Heart left ventricle (tissue), 16 donors: ENCODE measurements around the gene MAP1B. TPM values are rescaled to one million over a fixed set of nuclear protein-coding genes. Genes with fewer than 3 reads are reported as not detected.

Experiments
- ATAC-seq, 4 donors: fragments of 200-7000 bp; cut with Tn5 transposase; one replicate each; pipeline ENCODE4 v1.9.1; 2020 to 2022; ENCODE audit warnings: moderate library complexity in 4 of 4, mild to moderate bottlenecking in 3 of 4, moderate number of reproducible peaks in 1 of 4
- DNase-seq, 5 donors: peaks; one replicate each; pipeline ENCODE4 v3.0.0-alpha.2; 2020
- H3K27ac ChIP-seq, 12 donors: fragments of 200-600 bp; sonication (generic) in 4 of 12; one replicate each; pipeline versions ENCODE4 v1.5.0 to v1.8.0; 2016 to 2022; ENCODE audit warnings: mild to moderate bottlenecking in 2 of 12
- H3K27me3 ChIP-seq, 9 donors: fragments of 200-600 bp; sonication (generic) in 2 of 9; one replicate each; pipeline versions ENCODE4 v1.5.1 to v1.8.0; 2016 to 2022; ENCODE audit warnings: mild to moderate bottlenecking in 3 of 9
- H3K36me3 ChIP-seq, 9 donors: fragments of 200-600 bp; sonication (generic) in 2 of 9; one replicate each; pipeline versions ENCODE4 v1.5.0 to v1.8.0; 2018 to 2022; ENCODE audit warnings: mild to moderate bottlenecking in 2 of 9
- H3K4me1 ChIP-seq, 12 donors: fragments of 200-600 bp; sonication (generic) in 4 of 12; one replicate each; pipeline versions ENCODE4 v1.5.0 to v1.8.0; 2016 to 2022; ENCODE audit warnings: mild to moderate bottlenecking in 3 of 12
- H3K4me3 ChIP-seq, 12 donors: fragments of 200-600 bp; sonication (generic) in 4 of 12; one replicate each; pipeline versions ENCODE4 v1.5.0 to v1.8.0; 2017 to 2022; ENCODE audit warnings: mild to moderate bottlenecking in 9 of 12, moderate library complexity in 4 of 12
- H3K9me3 ChIP-seq, 12 donors: fragments of 200-600 bp; sonication (generic) in 4 of 12; one replicate each; pipeline versions ENCODE4 v1.5.0 to v1.8.0; 2016 to 2022; ENCODE audit warnings: mild to moderate bottlenecking in 1 of 12
- CTCF ChIP-seq, 12 donors: fragments of 200-600 bp; sonication (generic) in 4 of 12; IDR thresholded peaks; one replicate each; pipeline versions ENCODE4 v1.5.0 to v1.8.0; 2018 to 2022; ENCODE audit warnings: antibody characterized with exemption in 12 of 12, mild to moderate bottlenecking in 5 of 12
- POLR2A ChIP-seq, 2 donors: fragments of 450-650 bp; IDR thresholded peaks; one replicate each; pipeline ENCODE4 v1.6.1; 2017; ENCODE audit warnings: antibody characterized with exemption in 2 of 2, mild to moderate bottlenecking in 2 of 2, moderate library complexity in 2 of 2
- WGBS, 4 donors: extraction: QIAGEN DNeasy Blood & Tissue Kit in 2 of 4; methylation state at CpG; one replicate each; pipeline versions ENCODE4 v1.1.5 to v1.1.7; 2013 to 2018; 5-methylcytosine and 5-hydroxymethylcytosine counted together
- intact Hi-C, 10 donors: fragments of 100-400 bp; cut with DNase I; formaldehyde crosslinking; loops; one replicate each; pipeline versions ENCODE4 v1.11.1 to v1.14.2; 2022
- long read RNA-seq, 3 donors: library from polyadenylated mRNA; unstranded; transcript quantifications; one replicate each; pipeline ENCODE4 v2.0.0, GENCODE V29; 2020 to 2021
- polyA plus RNA-seq, 2 donors: library from polyadenylated mRNA; stranded (reverse); fragments of 200-250 nt; gene quantifications; one replicate each; pipeline ENCODE4 v1.2.3, GENCODE V29; 2013
- total RNA-seq, 9 donors: library from RNA; depleted of rRNA in 2 of 9; stranded (reverse); fragments of >200 nt in 2 of 9; fragmentation: NEBNext Ultra II Directional in 3 of 9; extraction: Animal tissue kit (Norgen Biotek cat#: 25700) in 3 of 9; gene quantifications; one replicate each; pipeline versions ENCODE4 v1.1.0 to v1.2.4, GENCODE V29; 2016 to 2023
- donor health status: ischemic (EF 13 %, LVEDD 7.1; RV severe dilation, severe dysfunction).
- donor health status: healthy with polysubstance abuse.
- donor health status: DM: no; HTN: yes; CAD: no.
- donor health status: DM: no; HTN: no; CAD: no.
- donor health status: ischemic (EF 25% LVEDD 6.9; RV normal size, moderate dysfunction).
- donor health status: ischemic (EF 25% LVEDD 5.7; RV mildly dilated, moderate dysfunction).
- donor health status: healthy.
- donor health status: DM: yes; HTN: yes; CAD: no.
- donor health status: ischemic (EF 35%, LVEDD 5.7; RV mildly dilated, moderate dysfunction).
- donor health status: nonischemic (EF 11% LVEDD 7.7; RV severe dilation, severe dysfunction).
- donor health status: DM: yes; HTN: yes; CAD: no.
- donor health status: PGD.
- donor health status: ischemic (EF 29% LVEDD 5.4; RV normal size, mild dysfunction).
- donor health status: nonischemic (EF 23%, LVEDD 6.1; RV moderate dilation, normal function).

The MAP1B gene
- total RNA-seq, result 100 to 1,000 TPM in 7 of 9 donors, 10 to 100 TPM in 2; 52.4 to 603 (median 148) TPM
- 10 to 100 TPM; 10.1 to 29.6 TPM for polyA plus RNA-seq
- long read RNA-seq, donor 1, partial matches to known transcripts, result 78 of 84 reads
- long read RNA-seq, donor 1, other reads (novel, unspliced or antisense), result 6 of 84 reads
- long read RNA-seq, donor 2, partial matches to known transcripts, result 520 of 559 reads
- long read RNA-seq, donor 2, other reads (novel, unspliced or antisense), result 37 of 559 reads
- long read RNA-seq, donor 3, partial matches to known transcripts, result 250 of 263 reads
- long read RNA-seq, donor 3, other reads (novel, unspliced or antisense), result 13 of 263 reads

- intact Hi-C loops, result loop anchor here in 8 of 10 donors (2.0 to 10.0 kb wide), 4 partner anchors 223 to 325 kb away; no protein-coding TSS in a partner anchor
- peak within 1 kb of the TSS; percentile 74 to 93 (median 87) for H3K27ac ChIP-seq
- H3K36me3 ChIP-seq, result no peaks in the 10 kb centered on the region
- peaks cover 0 to 40% (median 0%) of the 10 kb centered on the region in 9 donors for H3K27me3 ChIP-seq
- WGBS, 4 donors, result 0 to 1% (median 1%) methylated on average over 21 to 82 of the region's 82 CpGs
- TF ChIP-seq POLR2A (IDR thresholded peaks at IDR 0.05), result peak in 1 of 2 donors; percentile 58
- no peak for TF ChIP-seq CTCF (IDR thresholded peaks at IDR 0.05)
- H3K9me3 ChIP-seq, result peaks cover 0 to 12% (median 0%) of the 10 kb centered on the region in 12 donors
- ATAC-seq (peak; percentile 55 to 83 (median 78)), DNase-seq (peak; percentile 69 to 81 (median 75))
- H3K4me1 ChIP-seq, result peaks cover 0 to 40% (median 14%) of the 10 kb centered on the region in 12 donors
- peak within 1 kb of the TSS; percentile 53 to 95 (median 88) for H3K4me3 ChIP-seq
These were observed at the start of gene MAP1B for GRCh38 chr5:72107131-72107900. Gene MAP1B, plus strand, starts transcription at chr5:72107475. Its CDS starts 57 bp downstream, at chr5:72107532.

- H3K4me1 ChIP-seq, result no peaks in the 10 kb centered on the region
- WGBS, 4 donors, result 61 to 76% (median 66%) methylated on average over 2 of the region's 2 CpGs
- no peak overlapping the region for H3K4me3 ChIP-seq
- DNase-seq, result no peak
- H3K27ac ChIP-seq, result no peak overlapping the region
- peaks cover 0 to 4% (median 0%) of the 10 kb centered on the region in 9 donors for H3K27me3 ChIP-seq
- H3K36me3 ChIP-seq, result no peaks in the 10 kb centered on the region
- TF ChIP-seq POLR2A (IDR thresholded peaks at IDR 0.05), result no peak
- ATAC-seq, result no peak
- peaks cover 0 to 2% (median 0%) of the 10 kb centered on the region in 12 donors for H3K9me3 ChIP-seq
- intact Hi-C loops, result no loop called here
These were observed 49.5 kb upstream of the MAP1B start for GRCh38 chr5:72057816-72058215.

GRCh38 chr5:72063219-72063819, 44.0 kb upstream of the MAP1B start:
- Histone ChIP-seq H3K9me3 (no peaks in the 10 kb centered on the region), H3K36me3 (no peaks in the 10 kb centered on the region), H3K27ac (no peak overlapping the region), H3K4me1 (no peaks in the 10 kb centered on the region), H3K4me3 (no peak overlapping the region), H3K27me3 (peaks cover 0 to under 1% (median 0%) of the 10 kb centered on the region in 9 donors)
- no peak for ATAC-seq
- intact Hi-C loops, result no loop called here
- 23 to 33% (median 28%) methylated on average over 7 of the region's 7 CpGs for WGBS, 4 donors
- TF ChIP-seq CTCF (IDR thresholded peaks at IDR 0.05) (no peak), POLR2A (IDR thresholded peaks at IDR 0.05) (no peak)
- DNase-seq, result no peak

GRCh38 chr5:72064801-72065570, 42.3 kb upstream of the MAP1B start:
- Histone ChIP-seq H3K9me3 (no peaks in the 10 kb centered on the region), H3K27ac (no peak overlapping the region), H3K4me1 (no peaks in the 10 kb centered on the region), H3K36me3 (no peaks in the 10 kb centered on the region), H3K27me3 (no peaks in the 10 kb centered on the region), H3K4me3 (no peak overlapping the region)
- intact Hi-C loops, result no loop called here
- no peak for ATAC-seq
- 73 to 80% (median 77%) methylated on average over 3 of the region's 3 CpGs for WGBS, 4 donors
- no peak for TF ChIP-seq CTCF (IDR thresholded peaks at IDR 0.05)
- no peak for TF ChIP-seq POLR2A (IDR thresholded peaks at IDR 0.05)
- DNase-seq, result no peak
